GM18511 (cell line): Measurements from ENCODE around the gene BEX5.
"Not testable (repeated sequence)": the region's sequence is repeated elsewhere in the genome, so short reads cannot be mapped to it uniquely, and the experiment has no call there.

Experiments used
- ATAC-seq: cut with Tn5 transposase; IDR thresholded peaks from one replicate; pipeline ENCODE4 v1.9.1; 2021; ENCODE audit warnings: mild to moderate bottlenecking, moderate library complexity; ENCODE audit not compliant: unreplicated experiment

BEX5 gene

GRCh38 chrX:102155806-102156179 lies at the start of gene BEX5:
BEX5 (minus strand) TSS chrX:102155977; CDS start chrX:102154265, 1,712 bp downstream.
- peak; percentile 92 for ATAC-seq

- ATAC-seq, result no peak
These were observed 30.4 kb upstream of the BEX5 start for GRCh38 chrX:102185967-102186720.

- peak; percentile 55 for ATAC-seq
These were observed 624 bp downstream of the BEX5 start for GRCh38 chrX:102154900-102155805.

GRCh38 chrX:102154218-102154860 lies 1.4 kb downstream of the BEX5 start:
- no peak for ATAC-seq

GRCh38 chrX:102142274-102142673 lies 13.5 kb downstream of the BEX5 start, which contains the start of gene TCEAL6:
TCEAL6 (minus strand) TSS chrX:102142481.
- not testable (repeated sequence) for ATAC-seq

GRCh38 chrX:102141631-102142030 lies 14.1 kb downstream of the BEX5 start:
- ATAC-seq, result not testable (repeated sequence)

- ATAC-seq, result not testable (repeated sequence)
These were observed 14.9 kb downstream of the BEX5 start for GRCh38 chrX:102140876-102141275.

GRCh38 chrX:102138064-102138463 lies 17.7 kb downstream of the BEX5 start:
- no peak for ATAC-seq

GRCh38 chrX:102129473-102129872 lies 26.3 kb downstream of the BEX5 start:
- ATAC-seq, result no peak

- ATAC-seq, result no peak
These were observed 28.9 kb downstream of the BEX5 start for GRCh38 chrX:102126863-102127262.

GRCh38 chrX:102126080-102126818 lies 29.5 kb downstream of the BEX5 start:
- ATAC-seq, result not testable (repeated sequence)

- not testable (repeated sequence) for ATAC-seq
These were observed 30.3 kb downstream of the BEX5 start, which contains the start of gene TCEAL2 for GRCh38 chrX:102125436-102125835. TCEAL2 (plus strand) TSS chrX:102125679; CDS start chrX:102126831, 1,152 bp downstream.

- ATAC-seq, result not testable (repeated sequence)
These were observed 30.8 kb downstream of the BEX5 start for GRCh38 chrX:102125014-102125413.

- ATAC-seq, result no peak
These were observed 40.0 kb downstream of the BEX5 start for GRCh38 chrX:102115748-102116147.

GRCh38 chrX:102113367-102113766 lies 42.4 kb downstream of the BEX5 start:
- no peak for ATAC-seq
